ENCODE data around the gene AGPAT1. TPM values are rescaled to one million over a fixed set of nuclear protein-coding genes. Genes with fewer than 3 reads are reported as not detected.

The AGPAT1 gene
- total and polyA plus RNA-seq, 2 experiments from 2014 or later = 39.8 to 82.1 TPM

DNA sequence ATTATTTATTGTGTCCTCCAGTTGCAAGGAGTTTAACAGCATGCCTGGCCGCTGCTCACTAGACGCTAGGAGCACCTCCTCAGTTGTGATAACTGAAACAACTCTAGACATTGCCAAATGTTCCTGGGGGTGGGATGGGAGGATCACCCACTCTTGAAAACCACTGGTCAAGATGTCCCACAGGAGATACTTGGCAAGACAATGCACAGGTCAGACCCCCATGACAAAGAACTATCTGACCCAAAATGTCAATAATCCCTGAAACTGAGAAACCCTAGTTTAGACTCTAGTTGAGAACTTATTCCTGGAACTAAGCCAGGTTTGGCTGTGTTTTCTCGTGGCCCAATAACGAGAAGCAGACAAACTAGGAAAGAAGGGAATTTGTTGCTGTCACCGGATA, 36.3 kb downstream of the AGPAT1 start:
- peaks cover 3% of the 10 kb centered on the region for H3K27me3 Mint-ChIP-seq (ENCODE audit: insufficient read depth, low read depth, poor library complexity)
- no peak overlapping the region for H3K4me3 Mint-ChIP-seq
- Histone ChIP-seq H3K9me2 (ENCODE audit: insufficient read depth) (no peaks in the 10 kb centered on the region), H4K20me1 (replicated peaks; ENCODE audit: insufficient read depth) (no peaks in the 10 kb centered on the region), H3K4me2 (no peak overlapping the region), H3K27ac (ENCODE audit: low read depth) (no peak overlapping the region), H3K36me3 (ENCODE audit: insufficient read depth) (no peaks in the 10 kb centered on the region), H3K79me2 (replicated peaks; ENCODE audit: insufficient read depth) (no peaks in the 10 kb centered on the region), H3K27me3 (ENCODE audit: insufficient read depth) (no peaks in the 10 kb centered on the region), H2AFZ (no peak overlapping the region), H3F3A (replicated peaks; ENCODE audit: low read depth) (no peaks in the 10 kb centered on the region), H3K4me1 (ENCODE audit: insufficient read depth) (no peaks in the 10 kb centered on the region), H3K4me3 (no peak overlapping the region)
- H3K27ac Mint-ChIP-seq = no peak overlapping the region
- no peaks in the 10 kb centered on the region for H3K9me3 Mint-ChIP-seq
- TF ChIP-seq, protein P1, sequence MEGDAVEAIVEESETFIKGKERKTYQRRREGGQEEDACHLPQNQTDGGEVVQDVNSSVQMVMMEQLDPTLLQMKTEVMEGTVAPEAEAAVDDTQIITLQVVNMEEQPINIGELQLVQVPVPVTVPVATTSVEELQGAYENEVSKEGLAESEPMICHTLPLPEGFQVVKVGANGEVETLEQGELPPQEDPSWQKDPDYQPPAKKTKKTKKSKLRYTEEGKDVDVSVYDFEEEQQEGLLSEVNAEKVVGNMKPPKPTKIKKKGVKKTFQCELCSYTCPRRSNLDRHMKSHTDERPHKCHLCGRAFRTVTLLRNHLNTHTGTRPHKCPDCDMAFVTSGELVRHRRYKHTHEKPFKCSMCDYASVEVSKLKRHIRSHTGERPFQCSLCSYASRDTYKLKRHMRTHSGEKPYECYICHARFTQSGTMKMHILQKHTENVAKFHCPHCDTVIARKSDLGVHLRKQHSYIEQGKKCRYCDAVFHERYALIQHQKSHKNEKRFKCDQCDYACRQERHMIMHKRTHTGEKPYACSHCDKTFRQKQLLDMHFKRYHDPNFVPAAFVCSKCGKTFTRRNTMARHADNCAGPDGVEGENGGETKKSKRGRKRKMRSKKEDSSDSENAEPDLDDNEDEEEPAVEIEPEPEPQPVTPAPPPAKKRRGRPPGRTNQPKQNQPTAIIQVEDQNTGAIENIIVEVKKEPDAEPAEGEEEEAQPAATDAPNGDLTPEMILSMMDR (conservative IDR thresholded peaks at IDR 0.05; ENCODE audit: low read depth in 2 of 2) = no peak
- TF ChIP-seq, protein P2, sequence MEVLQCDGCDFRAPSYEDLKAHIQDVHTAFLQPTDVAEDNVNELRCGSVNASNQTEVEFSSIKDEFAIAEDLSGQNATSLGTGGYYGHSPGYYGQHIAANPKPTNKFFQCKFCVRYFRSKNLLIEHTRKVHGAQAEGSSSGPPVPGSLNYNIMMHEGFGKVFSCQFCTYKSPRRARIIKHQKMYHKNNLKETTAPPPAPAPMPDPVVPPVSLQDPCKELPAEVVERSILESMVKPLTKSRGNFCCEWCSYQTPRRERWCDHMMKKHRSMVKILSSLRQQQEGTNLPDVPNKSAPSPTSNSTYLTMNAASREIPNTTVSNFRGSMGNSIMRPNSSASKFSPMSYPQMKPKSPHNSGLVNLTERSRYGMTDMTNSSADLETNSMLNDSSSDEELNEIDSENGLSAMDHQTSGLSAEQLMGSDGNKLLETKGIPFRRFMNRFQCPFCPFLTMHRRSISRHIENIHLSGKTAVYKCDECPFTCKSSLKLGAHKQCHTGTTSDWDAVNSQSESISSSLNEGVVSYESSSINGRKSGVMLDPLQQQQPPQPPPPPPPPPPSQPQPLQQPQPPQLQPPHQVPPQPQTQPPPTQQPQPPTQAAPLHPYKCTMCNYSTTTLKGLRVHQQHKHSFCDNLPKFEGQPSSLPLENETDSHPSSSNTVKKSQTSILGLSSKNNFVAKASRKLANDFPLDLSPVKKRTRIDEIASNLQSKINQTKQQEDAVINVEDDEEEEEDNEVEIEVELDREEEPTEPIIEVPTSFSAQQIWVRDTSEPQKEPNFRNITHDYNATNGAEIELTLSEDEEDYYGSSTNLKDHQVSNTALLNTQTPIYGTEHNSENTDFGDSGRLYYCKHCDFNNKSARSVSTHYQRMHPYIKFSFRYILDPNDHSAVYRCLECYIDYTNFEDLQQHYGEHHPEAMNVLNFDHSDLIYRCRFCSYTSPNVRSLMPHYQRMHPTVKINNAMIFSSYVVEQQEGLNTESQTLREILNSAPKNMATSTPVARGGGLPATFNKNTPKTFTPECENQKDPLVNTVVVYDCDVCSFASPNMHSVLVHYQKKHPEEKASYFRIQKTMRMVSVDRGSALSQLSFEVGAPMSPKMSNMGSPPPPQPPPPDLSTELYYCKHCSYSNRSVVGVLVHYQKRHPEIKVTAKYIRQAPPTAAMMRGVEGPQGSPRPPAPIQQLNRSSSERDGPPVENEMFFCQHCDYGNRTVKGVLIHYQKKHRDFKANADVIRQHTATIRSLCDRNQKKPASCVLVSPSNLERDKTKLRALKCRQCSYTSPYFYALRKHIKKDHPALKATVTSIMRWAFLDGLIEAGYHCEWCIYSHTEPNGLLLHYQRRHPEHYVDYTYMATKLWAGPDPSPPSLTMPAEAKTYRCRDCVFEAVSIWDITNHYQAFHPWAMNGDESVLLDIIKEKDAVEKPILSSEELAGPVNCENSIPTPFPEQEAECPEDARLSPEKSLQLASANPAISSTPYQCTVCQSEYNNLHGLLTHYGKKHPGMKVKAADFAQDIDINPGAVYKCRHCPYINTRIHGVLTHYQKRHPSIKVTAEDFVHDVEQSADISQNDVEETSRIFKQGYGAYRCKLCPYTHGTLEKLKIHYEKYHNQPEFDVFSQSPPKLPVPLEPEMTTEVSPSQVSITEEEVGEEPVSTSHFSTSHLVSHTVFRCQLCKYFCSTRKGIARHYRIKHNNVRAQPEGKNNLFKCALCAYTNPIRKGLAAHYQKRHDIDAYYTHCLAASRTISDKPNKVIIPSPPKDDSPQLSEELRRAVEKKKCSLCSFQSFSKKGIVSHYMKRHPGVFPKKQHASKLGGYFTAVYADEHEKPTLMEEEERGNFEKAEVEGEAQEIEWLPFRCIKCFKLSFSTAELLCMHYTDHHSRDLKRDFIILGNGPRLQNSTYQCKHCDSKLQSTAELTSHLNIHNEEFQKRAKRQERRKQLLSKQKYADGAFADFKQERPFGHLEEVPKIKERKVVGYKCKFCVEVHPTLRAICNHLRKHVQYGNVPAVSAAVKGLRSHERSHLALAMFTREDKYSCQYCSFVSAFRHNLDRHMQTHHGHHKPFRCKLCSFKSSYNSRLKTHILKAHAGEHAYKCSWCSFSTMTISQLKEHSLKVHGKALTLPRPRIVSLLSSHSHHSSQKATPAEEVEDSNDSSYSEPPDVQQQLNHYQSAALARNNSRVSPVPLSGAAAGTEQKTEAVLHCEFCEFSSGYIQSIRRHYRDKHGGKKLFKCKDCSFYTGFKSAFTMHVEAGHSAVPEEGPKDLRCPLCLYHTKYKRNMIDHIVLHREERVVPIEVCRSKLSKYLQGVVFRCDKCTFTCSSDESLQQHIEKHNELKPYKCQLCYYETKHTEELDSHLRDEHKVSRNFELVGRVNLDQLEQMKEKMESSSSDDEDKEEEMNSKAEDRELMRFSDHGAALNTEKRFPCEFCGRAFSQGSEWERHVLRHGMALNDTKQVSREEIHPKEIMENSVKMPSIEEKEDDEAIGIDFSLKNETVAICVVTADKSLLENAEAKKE (CRISPR knock-in tag; IDR thresholded peaks at IDR 0.05) = no peak
- TF ChIP-seq EZH2 (IDR thresholded peaks at IDR 0.05; ENCODE audit: low read depth, unreplicated experiment) (no peak), ZNF114 (CRISPR knock-in tag; IDR thresholded peaks at IDR 0.05) (no peak), EZH2phosphoT487 (IDR thresholded peaks at IDR 0.05; ENCODE audit: unreplicated experiment) (no peak), JUNB (IDR thresholded peaks at IDR 0.05; ENCODE audit: unreplicated experiment) (no peak), ZNF331 (CRISPR knock-in tag; IDR thresholded peaks at IDR 0.05; ENCODE audit: low read depth) (no peak), NANOG (IDR thresholded peaks at IDR 0.05; ENCODE audit: borderline replicate concordance) (no peak), STAT1 (IDR thresholded peaks at IDR 0.05; ENCODE audit: unreplicated experiment) (no peak), CREB1 (CRISPR knock-in tag; IDR thresholded peaks at IDR 0.05; ENCODE audit: low read depth) (no peak), POLR2AphosphoS5 (IDR thresholded peaks at IDR 0.05; ENCODE audit: low read depth) (no peak), REST (IDR thresholded peaks at IDR 0.05; ENCODE audit: unreplicated experiment) (no peak)
- TF ChIP-seq, protein P3, sequence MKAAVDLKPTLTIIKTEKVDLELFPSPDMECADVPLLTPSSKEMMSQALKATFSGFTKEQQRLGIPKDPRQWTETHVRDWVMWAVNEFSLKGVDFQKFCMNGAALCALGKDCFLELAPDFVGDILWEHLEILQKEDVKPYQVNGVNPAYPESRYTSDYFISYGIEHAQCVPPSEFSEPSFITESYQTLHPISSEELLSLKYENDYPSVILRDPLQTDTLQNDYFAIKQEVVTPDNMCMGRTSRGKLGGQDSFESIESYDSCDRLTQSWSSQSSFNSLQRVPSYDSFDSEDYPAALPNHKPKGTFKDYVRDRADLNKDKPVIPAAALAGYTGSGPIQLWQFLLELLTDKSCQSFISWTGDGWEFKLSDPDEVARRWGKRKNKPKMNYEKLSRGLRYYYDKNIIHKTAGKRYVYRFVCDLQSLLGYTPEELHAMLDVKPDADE (IDR thresholded peaks at IDR 0.05) = no peak
- ATAC-seq (no peak), DNase-seq (ENCODE audit: low spot score) (no peak)
- no peaks in the 10 kb centered on the region for H3K4me1 Mint-ChIP-seq
- H3K36me3 Mint-ChIP-seq (ENCODE audit: low read depth) = no peaks in the 10 kb centered on the region

All from GM23338 (cell line).